SU-DHL-6 (cell line): ENCODE data around the gene CBLN1.

Experiments
- CTCF ChIP-seq: fragments of 200-600 bp; sonication (generic); IDR thresholded peaks from one replicate; pipeline ENCODE4 v1.5.1; 2017; ENCODE audit warnings: antibody characterized with exemption, mild to moderate bottlenecking, low read length, moderate library complexity; ENCODE audit not compliant: insufficient read depth, poor library complexity, severe bottlenecking
- EZH2phosphoT487 ChIP-seq: fragments of 200-600 bp; sonication (generic), shearing (Covaris generic); conservative IDR thresholded peaks from 2 replicates; pipeline ENCODE4 v1.6.1; 2018; ENCODE audit warnings: mild to moderate bottlenecking, antibody characterized with exemption, low read length, moderate library complexity, mixed read lengths

GRCh38 chr16:49276646-49277385 lies 4.8 kb downstream of the CBLN1 start:
- no peak for TF ChIP-seq CTCF
- TF ChIP-seq EZH2phosphoT487, result no peak
